Colonic mucosa (tissue), 4 donors: ENCODE measurements around the gene PTPRQ. TPM values are rescaled to one million over a fixed set of nuclear protein-coding genes. Genes with fewer than 3 reads are reported as not detected.

Experiments
- DNase-seq: peaks from one replicate; pipeline ENCODE4 v3.0.0-alpha.2; 2020
- H3K27ac ChIP-seq: fragments of 200-600 bp; one replicate; pipeline ENCODE4 v1.8.0; 2021
- H3K27me3 ChIP-seq: fragments of 200-600 bp; one replicate; pipeline ENCODE4 v1.8.0; 2021
- H3K36me3 ChIP-seq: fragments of 200-600 bp; one replicate; pipeline ENCODE4 v1.8.0; 2021
- H3K4me1 ChIP-seq: fragments of 200-600 bp; one replicate; pipeline ENCODE4 v1.8.0; 2021; ENCODE audit warnings: mild to moderate bottlenecking
- H3K4me3 ChIP-seq: fragments of 200-600 bp; one replicate; pipeline ENCODE4 v1.8.0; 2021
- H3K9ac ChIP-seq, 2 donors: one replicate each; pipeline ENCODE4 v1.7.0; 2013; ENCODE audit warnings: control low read depth in 2 of 2, low read depth in 2 of 2, low read length in 2 of 2
- H3K9me3 ChIP-seq: fragments of 200-600 bp; one replicate; pipeline ENCODE4 v1.8.0; 2021
- CTCF ChIP-seq: fragments of 200-600 bp; IDR thresholded peaks from one replicate; pipeline ENCODE4 v1.8.0; 2022; ENCODE audit warnings: antibody characterized with exemption, mild to moderate bottlenecking
- intact Hi-C: fragments of 100-400 bp; cut with DNase I; formaldehyde crosslinking; loops from one replicate; pipeline ENCODE4 v1.14.1; 2022
- total RNA-seq, 2 donors: library from RNA; stranded (reverse); fragmentation: NEBNext Ultra II Directional in 1 of 2; extraction: Animal tissue kit (Norgen Biotek cat#: 25700) in 1 of 2; gene quantifications; one replicate each; pipeline ENCODE4 v1.2.1, GENCODE V29; 2021
- donor health status: healthy.
- donor health status: DM: no; HTN: no; CAD: no.
- donor health status: DM: no; HTN: no; CAD: no.

The PTPRQ gene
- total RNA-seq, 2 donors from 2014 or later = not detected

GRCh38 chr12:80596509-80596908 is 152.5 kb downstream of the PTPRQ start:
- no peak overlapping the region for H3K27ac ChIP-seq
- no peak for TF ChIP-seq CTCF
- H3K36me3 ChIP-seq = no peaks in the 10 kb centered on the region
- intact Hi-C loops = no loop called here
- no peaks in the 10 kb centered on the region for H3K4me1 ChIP-seq
- H3K9ac ChIP-seq = no peak overlapping the region
- H3K9me3 ChIP-seq = no peaks in the 10 kb centered on the region
- H3K27me3 ChIP-seq = no peaks in the 10 kb centered on the region
- no peak overlapping the region for H3K4me3 ChIP-seq
- no peak for DNase-seq

DNA sequence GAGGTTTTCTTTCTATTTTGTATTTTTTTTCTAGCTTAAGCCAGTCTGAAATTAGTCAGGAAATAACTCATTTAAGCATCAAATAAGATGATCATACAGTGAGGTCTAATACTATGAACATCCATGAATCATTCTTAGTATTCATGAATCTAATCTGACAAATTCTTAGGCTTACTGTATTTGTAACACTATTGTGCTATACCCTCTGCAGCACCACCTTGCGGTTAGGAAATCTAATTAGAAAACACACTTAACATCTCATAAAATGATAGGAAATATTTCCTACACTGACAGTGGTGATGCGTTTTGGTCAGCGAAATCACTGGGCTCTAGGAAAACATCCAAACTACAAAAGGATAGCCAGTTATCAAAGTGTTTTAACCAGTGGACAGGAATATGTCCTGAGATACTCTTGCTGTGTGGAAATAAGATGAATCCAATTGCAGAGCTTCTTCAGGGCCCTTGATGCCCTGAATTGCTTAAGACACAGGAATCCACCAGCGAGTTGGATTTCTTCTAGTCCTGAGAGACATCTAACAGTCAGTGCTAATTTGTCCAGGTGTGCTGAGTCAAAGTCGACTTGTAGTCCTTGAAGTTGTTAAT is 154.1 kb downstream of the PTPRQ start:
- Histone ChIP-seq H3K27me3 (no peaks in the 10 kb centered on the region), H3K4me3 (no peak overlapping the region), H3K27ac (no peak overlapping the region), H3K36me3 (no peaks in the 10 kb centered on the region), H3K9me3 (no peaks in the 10 kb centered on the region), H3K4me1 (no peaks in the 10 kb centered on the region), H3K9ac (no peak overlapping the region)
- DNase-seq = no peak
- intact Hi-C loops = no loop called here
- no peak for TF ChIP-seq CTCF

DNA sequence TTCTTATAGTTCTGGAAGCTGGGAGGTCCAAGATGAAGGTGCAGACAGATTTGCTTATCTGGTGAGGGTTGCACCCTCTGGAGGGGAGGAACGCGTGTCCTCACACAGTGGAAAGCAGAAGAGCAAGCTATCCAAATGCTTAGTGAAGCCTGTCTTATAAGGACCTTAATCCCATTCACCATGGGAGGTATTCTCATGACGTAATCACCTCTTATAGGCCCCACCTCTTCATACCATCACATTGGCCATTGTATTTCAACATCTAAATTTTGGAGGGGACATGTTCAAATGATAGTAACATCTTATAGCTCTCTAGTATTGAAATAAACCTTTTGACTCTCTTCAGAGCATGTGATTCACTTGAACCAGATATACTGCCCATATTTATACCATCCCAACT is 158.4 kb downstream of the PTPRQ start:
- Histone ChIP-seq H3K36me3 (no peaks in the 10 kb centered on the region), H3K27me3 (no peaks in the 10 kb centered on the region), H3K4me3 (no peak overlapping the region), H3K9me3 (no peaks in the 10 kb centered on the region), H3K27ac (no peak overlapping the region), H3K9ac (no peak overlapping the region), H3K4me1 (no peaks in the 10 kb centered on the region)
- TF ChIP-seq CTCF = no peak
- intact Hi-C loops = no loop called here
- no peak for DNase-seq

DNA sequence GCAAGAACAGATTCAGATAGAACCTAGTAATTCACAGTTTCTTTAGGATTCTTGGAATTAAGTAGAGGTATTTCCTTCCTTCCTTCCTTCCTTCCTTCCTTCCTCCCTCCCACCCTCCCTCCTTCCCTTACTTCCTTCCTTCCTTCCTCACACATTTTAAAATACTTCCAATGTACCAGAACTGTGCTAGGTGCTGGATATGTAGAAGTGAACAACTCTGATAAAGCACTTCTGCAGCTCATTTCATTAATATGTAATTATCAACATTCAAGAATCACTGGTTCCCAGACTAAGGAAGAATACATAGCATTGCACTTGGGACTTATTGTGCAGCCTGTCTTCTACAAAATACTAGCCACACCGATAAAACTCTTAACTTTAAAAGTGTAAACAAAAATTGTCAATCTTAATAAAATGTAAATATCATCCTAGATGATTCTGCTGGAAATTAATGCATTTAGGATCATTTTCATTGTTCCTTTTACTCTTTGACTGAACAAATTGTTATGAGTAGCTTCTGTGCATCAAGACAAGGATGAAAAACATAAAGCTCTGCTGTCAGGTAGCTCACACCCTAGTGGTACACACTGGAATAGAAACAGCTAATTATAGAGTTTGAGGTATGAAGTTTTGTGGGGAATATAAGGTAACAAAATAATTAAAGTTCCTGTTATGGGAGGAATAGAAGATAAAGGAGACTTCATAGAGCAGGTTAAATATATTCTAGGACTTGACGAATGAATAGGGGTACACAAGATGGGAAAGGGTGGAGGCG is 163.5 kb downstream of the PTPRQ start:
- Histone ChIP-seq H3K9me3 (no peaks in the 10 kb centered on the region), H3K4me1 (no peaks in the 10 kb centered on the region)
- intact Hi-C loops = no loop called here

DNA sequence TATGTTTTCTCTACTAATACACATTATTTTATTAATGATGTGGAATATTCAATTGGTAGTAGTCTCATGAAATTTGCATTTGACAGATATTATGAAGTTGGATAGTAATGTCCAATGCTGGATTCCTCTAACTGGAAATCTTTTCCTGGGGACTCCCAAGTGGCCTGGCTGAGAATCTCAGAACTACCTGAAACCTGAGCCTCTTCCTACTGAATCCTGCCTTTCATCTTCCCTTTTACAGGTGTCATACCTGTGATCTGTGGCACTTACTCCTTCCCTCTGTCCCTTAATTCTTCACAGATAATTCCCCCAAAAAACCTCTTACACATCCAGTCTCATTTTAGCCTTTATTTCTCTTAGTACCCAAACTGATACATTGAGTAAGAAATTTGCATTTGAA is 173.7 kb downstream of the PTPRQ start:
- H3K9me3 ChIP-seq = no peaks in the 10 kb centered on the region
- H3K27me3 ChIP-seq = no peaks in the 10 kb centered on the region
- H3K36me3 ChIP-seq = no peaks in the 10 kb centered on the region
- H3K4me1 ChIP-seq = no peaks in the 10 kb centered on the region
- no peak for DNase-seq
- intact Hi-C loops = no loop called here
- TF ChIP-seq CTCF = no peak
- no peak overlapping the region for H3K27ac ChIP-seq
- no peak overlapping the region for H3K9ac ChIP-seq
- no peak overlapping the region for H3K4me3 ChIP-seq

More for the DNA sequence above, 163.5 kb downstream of the PTPRQ start:
- TF ChIP-seq CTCF = no peak
- Histone ChIP-seq H3K36me3 (no peaks in the 10 kb centered on the region), H3K27ac (no peak overlapping the region), H3K9ac (no peak overlapping the region), H3K4me3 (no peak overlapping the region), H3K27me3 (no peaks in the 10 kb centered on the region)
- no peak for DNase-seq
